ENCODE measurements around the gene ZFP36. TPM values are rescaled to one million over a fixed set of nuclear protein-coding genes. Genes with fewer than 3 reads are reported as not detected.
"Not testable (repeated sequence)": the region's sequence is repeated elsewhere in the genome, so short reads cannot be mapped to it uniquely, and the experiment has no call there.

Gene ZFP36
- total RNA-seq, 4 donors from 2014 or later = 183 to 682 (median 309) TPM

DNA sequence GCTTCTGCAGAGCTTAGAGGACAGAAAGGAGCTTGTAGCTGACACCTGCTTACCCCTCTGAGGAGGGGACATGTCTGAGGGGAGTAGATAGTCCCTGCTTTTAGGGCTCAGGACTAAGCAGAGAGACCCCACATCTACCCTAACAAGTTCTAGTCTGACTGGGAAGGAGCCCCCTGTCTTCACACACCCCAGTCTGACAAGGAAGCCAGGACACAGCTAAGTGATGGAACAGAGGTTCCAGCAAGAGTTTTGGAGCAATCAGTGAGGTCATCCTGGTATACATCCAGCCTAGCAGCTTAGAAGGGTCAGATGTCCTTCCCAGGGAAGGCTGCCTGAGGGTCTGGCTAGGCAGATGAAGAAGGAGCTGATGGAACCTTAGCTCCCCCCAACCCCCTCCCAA lies 30.7 kb upstream of the ZFP36 start:
- TF ChIP-seq POLR2A (IDR thresholded peaks at IDR 0.05) = no peak
- TF ChIP-seq, protein P1, sequence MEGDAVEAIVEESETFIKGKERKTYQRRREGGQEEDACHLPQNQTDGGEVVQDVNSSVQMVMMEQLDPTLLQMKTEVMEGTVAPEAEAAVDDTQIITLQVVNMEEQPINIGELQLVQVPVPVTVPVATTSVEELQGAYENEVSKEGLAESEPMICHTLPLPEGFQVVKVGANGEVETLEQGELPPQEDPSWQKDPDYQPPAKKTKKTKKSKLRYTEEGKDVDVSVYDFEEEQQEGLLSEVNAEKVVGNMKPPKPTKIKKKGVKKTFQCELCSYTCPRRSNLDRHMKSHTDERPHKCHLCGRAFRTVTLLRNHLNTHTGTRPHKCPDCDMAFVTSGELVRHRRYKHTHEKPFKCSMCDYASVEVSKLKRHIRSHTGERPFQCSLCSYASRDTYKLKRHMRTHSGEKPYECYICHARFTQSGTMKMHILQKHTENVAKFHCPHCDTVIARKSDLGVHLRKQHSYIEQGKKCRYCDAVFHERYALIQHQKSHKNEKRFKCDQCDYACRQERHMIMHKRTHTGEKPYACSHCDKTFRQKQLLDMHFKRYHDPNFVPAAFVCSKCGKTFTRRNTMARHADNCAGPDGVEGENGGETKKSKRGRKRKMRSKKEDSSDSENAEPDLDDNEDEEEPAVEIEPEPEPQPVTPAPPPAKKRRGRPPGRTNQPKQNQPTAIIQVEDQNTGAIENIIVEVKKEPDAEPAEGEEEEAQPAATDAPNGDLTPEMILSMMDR (IDR thresholded peaks at IDR 0.05) = no peak
- H3K36me3 ChIP-seq = peaks cover 0 to 81% (median 0%) of the 10 kb centered on the region in 3 donors
- H3K27ac ChIP-seq = no peak overlapping the region
- DNase-seq = no peak
- no peaks in the 10 kb centered on the region for H3K27me3 ChIP-seq
- peaks cover 0 to 13% (median 0%) of the 10 kb centered on the region in 4 donors for H3K4me1 ChIP-seq
- no peaks in the 10 kb centered on the region for H3K9me3 ChIP-seq
- no peak overlapping the region for H3K4me3 ChIP-seq

DNA sequence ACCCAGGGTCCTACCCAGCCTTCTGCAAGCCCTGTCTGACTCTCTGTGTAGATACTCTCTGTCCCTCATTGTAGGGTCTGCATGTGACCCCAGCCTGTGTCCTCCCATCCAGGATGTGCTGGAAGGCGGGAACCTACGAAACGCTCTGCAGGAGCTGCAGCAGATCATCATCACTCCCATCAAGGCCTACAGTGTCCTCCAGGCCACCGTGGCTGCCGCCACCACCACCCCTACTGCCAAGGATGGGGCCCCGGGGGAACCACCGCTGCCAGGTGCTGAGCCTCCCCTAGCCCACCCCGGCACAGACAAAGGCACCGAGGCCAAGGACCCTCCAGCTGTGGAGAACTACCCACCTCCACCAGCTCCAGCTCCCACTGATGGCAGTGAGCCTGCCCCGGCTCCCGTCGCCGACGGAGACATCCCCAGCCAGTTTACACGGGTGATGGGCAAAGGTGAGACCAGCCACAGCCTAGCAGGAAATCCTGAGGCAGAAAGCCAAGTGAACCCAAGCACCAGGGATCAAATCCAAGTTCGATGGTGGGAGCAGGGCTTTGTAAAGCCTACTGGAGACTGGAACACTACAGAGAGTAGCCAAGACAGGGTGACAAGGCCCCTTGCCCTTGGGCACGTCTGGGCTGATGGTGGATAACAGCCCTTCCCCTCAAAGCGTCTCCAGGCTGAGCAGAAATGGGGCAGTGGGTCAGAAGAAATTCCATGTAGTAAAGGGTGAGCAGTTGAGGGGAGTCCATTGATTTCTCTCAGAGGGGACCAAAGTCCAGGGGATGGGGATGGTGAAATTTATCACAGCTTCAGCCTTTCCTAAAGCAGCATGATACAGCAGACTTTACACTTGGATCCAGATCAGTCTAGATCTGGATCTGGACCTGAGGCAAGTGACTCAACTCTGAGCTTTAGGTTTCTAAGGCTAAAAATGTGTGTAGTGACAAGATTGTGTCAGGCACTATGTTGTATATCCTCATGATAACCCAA lies 29.0 kb upstream of the ZFP36 start:
- Histone ChIP-seq H3K4me1 (peaks cover 0 to 10% (median 0%) of the 10 kb centered on the region in 4 donors), H3K27ac (no peak overlapping the region), H3K9me3 (no peaks in the 10 kb centered on the region), H3K36me3 (peaks cover 0 to 88% (median 0%) of the 10 kb centered on the region in 3 donors), H3K27me3 (no peaks in the 10 kb centered on the region), H3K4me3 (no peak overlapping the region)
- no peak for DNase-seq
- TF ChIP-seq POLR2A (IDR thresholded peaks at IDR 0.05) = no peak
- TF ChIP-seq, protein P1 (IDR thresholded peaks at IDR 0.05) = no peak

DNA sequence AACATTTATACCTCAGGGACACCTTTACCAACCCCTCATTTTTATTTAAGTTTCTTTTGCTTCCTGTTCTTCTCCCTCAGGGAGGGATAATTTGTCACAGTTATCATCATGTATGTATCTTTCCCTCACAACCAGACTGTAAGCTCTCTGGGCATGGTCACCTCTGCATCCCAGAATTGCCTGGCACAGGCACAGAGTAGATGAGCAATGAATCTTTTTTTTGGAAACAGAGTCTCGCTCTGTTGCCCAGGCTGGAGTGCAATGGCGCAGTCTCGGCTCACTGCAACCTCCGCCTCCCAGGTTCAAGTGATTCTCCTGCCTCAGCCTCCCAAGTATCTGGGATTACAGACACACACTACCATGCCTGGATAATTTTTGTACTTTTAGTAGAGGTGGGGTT lies 27.3 kb upstream of the ZFP36 start:
- not testable (repeated sequence) for H3K4me3 ChIP-seq, H3K4me1 ChIP-seq, H3K9me3 ChIP-seq, DNase-seq, H3K27me3 ChIP-seq, H3K27ac ChIP-seq
- H3K36me3 ChIP-seq = peaks cover 0 to 94% (median 0%) of the 10 kb centered on the region in 3 donors

DNA sequence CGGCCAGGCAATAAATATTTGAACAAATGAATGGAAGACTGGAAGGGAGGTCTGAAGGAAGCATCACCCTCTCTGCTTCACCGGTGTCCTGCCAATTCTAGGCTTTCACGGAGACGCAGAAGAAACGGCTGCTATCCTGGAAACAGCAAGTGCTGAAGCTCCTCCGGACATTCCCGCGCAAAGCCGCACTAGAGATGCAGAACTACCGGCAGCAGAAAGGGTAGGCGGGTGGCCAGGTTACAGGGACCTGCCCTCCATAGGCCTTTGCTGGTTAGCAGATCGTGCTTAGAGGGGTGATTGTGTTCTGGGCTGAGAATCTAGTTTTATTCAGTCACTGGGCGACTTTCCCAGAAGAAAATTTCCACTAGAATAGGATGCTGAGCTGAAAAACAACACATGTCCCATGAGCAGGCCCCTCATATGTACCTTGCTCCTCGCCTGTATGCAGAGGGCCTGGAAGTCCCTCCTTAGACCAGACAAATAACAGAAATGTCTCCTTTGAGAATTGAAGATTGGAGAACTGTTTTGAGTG lies 26.7 kb upstream of the ZFP36 start:
- TF ChIP-seq POLR2A (IDR thresholded peaks at IDR 0.05) = no peak
- TF ChIP-seq, protein P1 (IDR thresholded peaks at IDR 0.05) = no peak
- Histone ChIP-seq H3K36me3 (peaks cover 0 to 92% (median 0%) of the 10 kb centered on the region in 3 donors), H3K4me1 (no peaks in the 10 kb centered on the region), H3K9me3 (no peaks in the 10 kb centered on the region), H3K27me3 (no peaks in the 10 kb centered on the region), H3K27ac (no peak overlapping the region), H3K4me3 (no peak overlapping the region)
- no peak for DNase-seq

DNA sequence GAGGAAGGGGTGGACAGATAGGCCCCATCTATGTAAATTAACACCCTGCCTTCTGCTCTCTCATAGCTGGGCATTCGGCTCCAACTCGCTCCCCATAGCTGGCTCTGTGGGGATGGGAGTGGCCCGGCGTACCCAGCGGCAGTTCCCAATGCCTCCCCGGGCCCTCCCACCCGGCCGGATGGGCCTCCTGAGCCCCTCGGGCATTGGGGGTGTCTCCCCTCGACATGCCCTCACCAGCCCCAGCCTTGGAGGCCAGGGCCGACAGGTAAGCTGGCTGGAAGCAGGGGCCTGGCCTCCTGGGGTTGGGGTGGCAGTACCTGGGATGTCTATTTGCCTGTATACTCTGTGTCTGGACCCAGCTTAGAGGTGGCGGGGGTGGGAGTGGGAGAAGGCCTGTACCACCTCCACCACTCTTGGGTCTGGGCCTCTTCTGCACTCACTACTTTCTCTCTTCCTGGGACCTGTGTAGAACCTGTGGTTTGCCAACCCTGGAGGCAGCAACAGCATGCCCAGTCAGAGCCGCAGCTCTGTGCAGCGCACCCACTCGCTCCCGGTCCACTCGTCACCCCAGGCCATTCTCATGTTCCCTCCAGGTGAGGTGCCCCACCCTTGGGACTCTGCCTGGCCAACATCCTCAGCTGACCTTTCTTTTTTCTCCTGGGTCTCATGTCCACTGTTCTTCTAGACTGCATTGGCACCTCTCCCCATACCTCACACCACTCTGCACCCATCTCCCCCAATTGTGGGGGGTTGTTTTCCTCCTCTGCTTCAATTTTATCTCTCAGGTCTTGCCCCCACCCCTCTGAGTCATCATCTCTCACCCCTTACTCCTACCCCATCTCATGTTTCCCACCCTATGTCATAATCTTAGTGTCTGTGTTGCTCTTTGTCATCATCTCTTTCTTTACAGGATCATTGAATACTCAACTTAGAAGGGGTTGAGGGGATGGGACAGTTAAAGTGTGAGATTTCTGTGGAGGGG lies 25.8 kb upstream of the ZFP36 start:
- Histone ChIP-seq H3K4me3 (no peak overlapping the region), H3K27ac (no peak overlapping the region), H3K27me3 (no peaks in the 10 kb centered on the region), H3K36me3 (peaks cover 0 to 92% (median 0%) of the 10 kb centered on the region in 3 donors), H3K9me3 (no peaks in the 10 kb centered on the region), H3K4me1 (no peaks in the 10 kb centered on the region)
- DNase-seq = no peak
- TF ChIP-seq, protein P1 (IDR thresholded peaks at IDR 0.05) = no peak
- no peak for TF ChIP-seq POLR2A (IDR thresholded peaks at IDR 0.05)
